ENCODE measurements around the gene CTIF.

Gene CTIF

GRCh38 chr18:48564139-48564538 lies 25.3 kb downstream of the CTIF start:
- H3K9me3 ChIP-seq (ENCODE audit: insufficient read depth, low read length) = no peaks in the 10 kb centered on the region
- no peaks in the 10 kb centered on the region for H3K27me3 ChIP-seq (ENCODE audit: low read length)
- H3K79me2 ChIP-seq (ENCODE audit: insufficient read depth, low read length) = no peaks in the 10 kb centered on the region
- H2AFZ ChIP-seq (ENCODE audit: low read depth, low read length, severe bottlenecking) = no peak overlapping the region
- no peaks in the 10 kb centered on the region for H3K9me2 ChIP-seq (replicated peaks; ENCODE audit: insufficient read depth, low read length)
- H3F3A ChIP-seq (ENCODE audit: insufficient read depth) = no peaks in the 10 kb centered on the region
- H3K27ac ChIP-seq (ENCODE audit: low read depth, low read length) = no peak overlapping the region
- H3K9ac ChIP-seq (ENCODE audit: low read length) = no peak overlapping the region
- H4K20me1 ChIP-seq (ENCODE audit: low read depth, low read length) = no peaks in the 10 kb centered on the region
- no peak overlapping the region for H3K4me2 ChIP-seq (ENCODE audit: low read depth, low read length, poor library complexity, severe bottlenecking)
- no peaks in the 10 kb centered on the region for H3K36me3 ChIP-seq (ENCODE audit: low read length)
- no peak overlapping the region for H3K4me3 ChIP-seq (ENCODE audit: insufficient read depth, low read length, poor library complexity, severe bottlenecking)
- TF ChIP-seq CTCF (IDR thresholded peaks at IDR 0.05; ENCODE audit: insufficient read depth, low read length, poor library complexity, severe bottlenecking) = no peak
- TF ChIP-seq EZH2phosphoT487 (conservative IDR thresholded peaks at IDR 0.05; ENCODE audit: low read length) = no peak

- no peaks in the 10 kb centered on the region for H3K79me2 ChIP-seq (ENCODE audit: insufficient read depth, low read length)
- no peaks in the 10 kb centered on the region for H3K27me3 ChIP-seq (ENCODE audit: low read length)
- no peaks in the 10 kb centered on the region for H3K36me3 ChIP-seq (ENCODE audit: low read length)
- no peak overlapping the region for H3K4me3 ChIP-seq (ENCODE audit: insufficient read depth, low read length, poor library complexity, severe bottlenecking)
- H3K4me2 ChIP-seq (ENCODE audit: low read depth, low read length, poor library complexity, severe bottlenecking) = no peak overlapping the region
- H3K27ac ChIP-seq (ENCODE audit: low read depth, low read length) = no peak overlapping the region
- no peak overlapping the region for H2AFZ ChIP-seq (ENCODE audit: low read depth, low read length, severe bottlenecking)
- H3K9ac ChIP-seq (ENCODE audit: low read length) = no peak overlapping the region
- TF ChIP-seq CTCF (IDR thresholded peaks at IDR 0.05; ENCODE audit: insufficient read depth, low read length, poor library complexity, severe bottlenecking) = no peak
- no peaks in the 10 kb centered on the region for H3F3A ChIP-seq (ENCODE audit: insufficient read depth)
- no peaks in the 10 kb centered on the region for H4K20me1 ChIP-seq (ENCODE audit: low read depth, low read length)
- H3K9me2 ChIP-seq (replicated peaks; ENCODE audit: insufficient read depth, low read length) = no peaks in the 10 kb centered on the region
- H3K9me3 ChIP-seq (ENCODE audit: insufficient read depth, low read length) = no peaks in the 10 kb centered on the region
Observed at GRCh38 chr18:48565105-48565504, 26.3 kb downstream of the CTIF start.

GRCh38 chr18:48566589-48566988 lies 27.8 kb downstream of the CTIF start:
- Histone ChIP-seq H3K4me2 (ENCODE audit: low read depth, low read length, poor library complexity, severe bottlenecking) (no peak overlapping the region), H2AFZ (ENCODE audit: low read depth, low read length, severe bottlenecking) (no peak overlapping the region), H3K36me3 (ENCODE audit: low read length) (no peaks in the 10 kb centered on the region), H3K9me3 (ENCODE audit: insufficient read depth, low read length) (no peaks in the 10 kb centered on the region), H3K27me3 (ENCODE audit: low read length) (no peaks in the 10 kb centered on the region), H4K20me1 (ENCODE audit: low read depth, low read length) (no peaks in the 10 kb centered on the region), H3K9ac (ENCODE audit: low read length) (no peak overlapping the region), H3K4me3 (ENCODE audit: insufficient read depth, low read length, poor library complexity, severe bottlenecking) (no peak overlapping the region), H3K79me2 (ENCODE audit: insufficient read depth, low read length) (no peaks in the 10 kb centered on the region), H3K27ac (ENCODE audit: low read depth, low read length) (no peak overlapping the region), H3K9me2 (replicated peaks; ENCODE audit: insufficient read depth, low read length) (no peaks in the 10 kb centered on the region), H3F3A (ENCODE audit: insufficient read depth) (no peaks in the 10 kb centered on the region)
- TF ChIP-seq CTCF (IDR thresholded peaks at IDR 0.05; ENCODE audit: insufficient read depth, low read length, poor library complexity, severe bottlenecking) (no peak), EZH2phosphoT487 (conservative IDR thresholded peaks at IDR 0.05; ENCODE audit: low read length) (no peak)

GRCh38 chr18:48567388-48567787 lies 28.6 kb downstream of the CTIF start:
- Histone ChIP-seq H3K27me3 (ENCODE audit: low read length) (no peaks in the 10 kb centered on the region), H4K20me1 (ENCODE audit: low read depth, low read length) (no peaks in the 10 kb centered on the region), H3K79me2 (ENCODE audit: insufficient read depth, low read length) (no peaks in the 10 kb centered on the region)

More at GRCh38 chr18:48567388-48567787, 28.6 kb downstream of the CTIF start:
- Histone ChIP-seq H3F3A (ENCODE audit: insufficient read depth) (no peaks in the 10 kb centered on the region), H3K36me3 (ENCODE audit: low read length) (no peaks in the 10 kb centered on the region), H3K9me2 (replicated peaks; ENCODE audit: insufficient read depth, low read length) (no peaks in the 10 kb centered on the region), H3K9ac (ENCODE audit: low read length) (no peak overlapping the region), H3K27ac (ENCODE audit: low read depth, low read length) (no peak overlapping the region), H3K9me3 (ENCODE audit: insufficient read depth, low read length) (no peaks in the 10 kb centered on the region), H2AFZ (ENCODE audit: low read depth, low read length, severe bottlenecking) (no peak overlapping the region), H3K4me2 (ENCODE audit: low read depth, low read length, poor library complexity, severe bottlenecking) (no peak overlapping the region), H3K4me3 (ENCODE audit: insufficient read depth, low read length, poor library complexity, severe bottlenecking) (no peak overlapping the region)
- TF ChIP-seq EZH2phosphoT487 (conservative IDR thresholded peaks at IDR 0.05; ENCODE audit: low read length) (no peak), CTCF (IDR thresholded peaks at IDR 0.05; ENCODE audit: insufficient read depth, low read length, poor library complexity, severe bottlenecking) (no peak)
